Stimulated activated CD4-positive, alpha-beta T cell treated with anti-CD3 and anti-CD28 coated beads, Interleukin-1b, Interleukin-23, amount 100 ng/mL, for 48 hours (primary cell): ENCODE results near the gene LIX1L.
"Not testable (repeated sequence)": the region's sequence is repeated elsewhere in the genome, so short reads cannot be mapped to it uniquely, and the experiment has no call there.

Source experiments
- DNase-seq: peaks from one replicate; pipeline ENCODE4 v3.0.0-alpha.2; 2020

Gene LIX1L

DNA sequence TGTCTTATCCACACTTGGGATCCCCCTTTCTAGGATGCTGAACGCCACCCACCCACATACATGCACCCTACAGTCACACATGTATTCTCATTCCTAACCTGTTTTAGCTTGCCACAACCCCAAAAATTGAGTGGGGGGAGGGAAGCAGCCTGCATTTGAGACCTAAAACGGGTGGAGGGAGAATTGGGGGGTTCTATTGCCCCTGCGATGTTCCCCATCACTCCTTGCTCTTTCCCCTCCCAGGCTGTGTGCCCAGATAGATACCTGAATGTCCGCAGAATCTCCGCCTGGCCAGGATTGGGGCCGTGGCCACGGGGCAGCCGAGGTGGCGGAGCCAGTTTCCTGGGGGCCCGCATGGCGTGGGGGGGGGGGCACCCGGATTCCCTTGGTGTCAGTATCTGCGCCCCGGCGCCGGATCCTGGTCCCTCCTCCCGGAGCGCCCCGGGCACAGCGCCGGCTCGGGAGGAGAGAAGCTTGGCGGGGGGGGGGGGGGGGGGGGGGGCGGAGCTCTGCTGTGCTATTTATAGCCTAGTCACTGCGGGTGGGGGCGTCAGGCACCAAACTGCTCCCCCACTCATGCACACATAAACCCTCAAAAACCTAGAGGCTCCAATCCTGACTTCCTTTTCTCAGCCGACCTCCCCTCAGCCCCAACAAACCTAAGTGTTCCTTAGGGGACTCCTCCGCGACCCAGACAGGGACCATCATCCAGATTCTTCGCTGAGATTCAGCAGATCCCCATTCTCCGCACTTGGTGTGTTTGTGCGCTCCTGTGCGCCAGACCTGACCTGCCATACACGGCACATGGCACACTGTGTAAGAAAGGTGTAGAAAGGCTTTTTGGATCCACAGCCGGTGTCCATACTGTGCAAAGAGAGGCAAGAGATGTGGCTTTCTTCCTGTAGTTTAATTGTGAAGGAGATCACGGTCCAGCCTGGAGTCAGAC lies 4.6 kb upstream of the LIX1L start:
- peak; percentile 33 for DNase-seq

DNA sequence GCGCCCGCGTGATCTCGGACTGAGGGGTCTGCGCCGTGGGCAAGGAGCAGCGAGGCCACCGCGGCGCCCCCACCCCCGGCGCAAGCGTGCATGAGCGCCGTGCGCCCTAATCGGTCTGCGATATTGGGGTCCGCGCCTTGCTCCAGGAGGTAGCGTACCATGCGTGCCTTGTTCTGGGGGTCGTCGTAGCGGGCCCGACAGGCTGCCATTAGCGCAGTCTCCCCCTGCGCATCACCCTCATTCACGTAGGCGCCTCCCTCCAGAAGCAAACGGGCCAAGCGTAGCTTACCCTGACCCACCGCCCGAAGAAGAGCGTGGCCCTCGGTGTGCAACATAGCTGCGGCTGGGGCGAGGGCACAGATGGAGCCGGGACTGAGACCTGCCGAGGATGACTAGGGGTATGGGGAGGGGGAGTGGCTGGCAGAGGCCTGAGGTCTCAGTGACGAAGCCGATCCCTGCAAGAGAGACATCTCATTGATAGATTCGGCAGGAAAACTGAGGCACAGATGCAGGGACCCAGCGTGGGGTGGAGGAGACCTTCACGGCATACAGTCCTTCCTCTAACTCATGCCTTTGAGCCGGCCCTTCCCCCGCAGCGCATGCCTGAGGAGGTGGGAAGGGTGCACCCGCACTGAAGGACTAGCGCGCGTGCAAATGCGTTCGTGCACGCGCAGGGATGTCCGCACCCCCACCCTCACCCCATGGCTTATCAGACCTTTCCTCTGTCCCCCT lies 3.8 kb upstream of the LIX1L start:
- peak; percentile 69 for DNase-seq

DNA sequence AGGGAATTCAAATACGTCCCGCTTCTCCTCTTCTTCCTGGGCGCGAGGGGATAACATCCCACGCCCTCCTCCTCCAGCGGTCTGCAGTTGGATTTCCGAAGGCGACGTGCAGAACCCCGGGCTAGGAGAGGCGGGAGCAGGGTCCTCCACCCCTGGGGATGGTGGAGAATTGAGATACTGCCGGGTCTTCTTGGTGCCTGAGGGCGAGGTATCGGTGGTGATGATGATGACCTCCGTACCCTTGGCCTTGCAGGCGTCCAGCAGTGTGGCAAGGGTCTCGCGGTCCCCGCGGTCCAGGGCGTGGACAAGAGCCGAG lies 3.2 kb upstream of the LIX1L start:
- DNase-seq: no peak

DNA sequence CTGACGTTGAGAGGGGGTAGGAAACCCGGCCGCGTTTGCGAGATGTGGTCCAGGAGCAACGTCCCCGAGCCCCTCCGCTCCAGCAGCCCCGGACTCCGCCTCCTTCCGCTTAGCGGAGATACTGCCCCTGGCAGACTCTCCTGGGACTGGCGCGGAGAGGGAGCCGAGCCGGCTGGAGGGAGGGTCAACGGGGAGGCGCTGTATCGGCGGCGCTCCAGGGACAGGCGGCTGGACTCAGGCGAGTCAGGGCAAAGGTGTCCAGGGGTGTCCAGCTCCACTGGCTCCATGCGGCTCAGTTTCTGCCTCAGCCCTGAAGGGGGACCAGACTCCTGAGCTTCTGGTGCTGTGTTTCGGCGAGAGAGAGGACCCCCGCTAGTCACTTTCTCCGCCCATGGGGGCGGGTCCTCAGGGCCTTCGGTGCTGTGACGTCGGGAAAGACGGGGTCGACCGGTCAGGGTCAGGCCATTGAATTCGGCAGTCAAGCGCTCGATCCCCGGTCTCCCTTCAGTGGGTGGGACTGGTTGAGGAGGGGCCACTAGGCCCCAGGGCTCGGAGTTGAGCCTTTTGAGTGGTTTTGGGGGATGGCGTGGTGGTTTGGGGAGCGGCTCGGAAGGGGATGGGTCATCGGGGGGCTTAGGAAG lies 2.8 kb upstream of the LIX1L start:
- DNase-seq: peak; percentile 36

DNA sequence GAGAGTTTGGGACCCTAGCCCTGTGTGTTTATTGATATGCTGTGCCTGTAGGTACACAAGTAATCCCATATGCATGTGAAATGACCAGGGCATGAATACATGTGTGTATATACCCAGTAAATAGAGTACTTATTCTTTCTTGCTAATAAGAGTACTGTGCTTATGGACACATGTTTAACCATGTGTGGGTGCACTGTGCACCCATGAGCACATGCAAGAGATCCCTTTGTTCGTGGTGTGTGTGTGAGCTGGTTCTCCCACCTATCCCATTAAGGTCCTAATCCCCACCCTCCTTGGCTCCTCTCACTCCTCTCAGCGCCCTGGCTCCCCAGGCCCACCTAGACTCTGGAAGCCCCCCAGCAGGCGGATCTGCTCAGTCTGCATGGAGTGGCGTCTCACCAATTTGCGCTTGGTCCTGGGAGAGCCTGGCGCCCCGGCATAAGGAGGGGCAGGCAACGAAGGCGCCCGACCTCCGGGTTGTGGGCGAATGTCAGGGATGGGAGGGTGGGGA lies 2.2 kb upstream of the LIX1L start:
- DNase-seq: no peak

DNA sequence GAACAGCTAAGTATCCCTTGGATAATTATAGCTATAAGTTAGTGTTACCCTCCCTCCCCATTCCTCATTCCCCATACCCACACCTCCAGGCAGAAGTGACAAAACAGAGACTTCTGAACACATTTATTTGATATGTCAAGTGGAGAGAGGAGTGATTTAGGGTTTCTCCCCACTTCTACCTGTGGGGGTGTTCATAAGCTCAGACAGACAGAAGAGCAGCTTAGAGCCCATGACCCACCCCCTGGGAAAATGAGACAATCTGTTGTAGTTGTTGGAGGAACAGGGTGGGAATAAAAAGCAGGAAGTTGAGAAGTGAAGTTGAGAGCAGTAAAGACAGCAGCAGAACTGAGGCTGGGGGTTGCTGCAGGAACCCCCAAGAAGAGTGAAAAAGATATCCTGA lies 1.5 kb upstream of the LIX1L start:
- no peak for DNase-seq

DNA sequence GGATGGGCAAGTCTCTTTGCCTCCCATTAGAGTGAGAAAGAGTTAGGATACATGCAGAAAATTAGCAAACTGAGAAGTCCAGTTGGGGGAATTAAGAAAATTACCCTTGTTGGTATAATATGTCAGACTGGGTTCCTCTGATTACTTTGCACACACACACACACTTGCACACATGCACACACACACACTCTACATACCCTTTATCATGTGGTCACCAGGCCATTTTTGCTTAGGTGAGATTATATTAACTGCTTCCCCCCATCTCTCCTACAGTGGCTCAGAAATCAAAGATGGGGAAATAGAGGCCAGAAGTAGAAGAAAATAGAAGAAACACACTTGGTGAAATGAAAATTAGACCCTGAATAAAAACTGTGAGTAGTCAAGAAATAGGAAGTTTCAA lies 917 bp upstream of the LIX1L start:
- no peak for DNase-seq

DNA sequence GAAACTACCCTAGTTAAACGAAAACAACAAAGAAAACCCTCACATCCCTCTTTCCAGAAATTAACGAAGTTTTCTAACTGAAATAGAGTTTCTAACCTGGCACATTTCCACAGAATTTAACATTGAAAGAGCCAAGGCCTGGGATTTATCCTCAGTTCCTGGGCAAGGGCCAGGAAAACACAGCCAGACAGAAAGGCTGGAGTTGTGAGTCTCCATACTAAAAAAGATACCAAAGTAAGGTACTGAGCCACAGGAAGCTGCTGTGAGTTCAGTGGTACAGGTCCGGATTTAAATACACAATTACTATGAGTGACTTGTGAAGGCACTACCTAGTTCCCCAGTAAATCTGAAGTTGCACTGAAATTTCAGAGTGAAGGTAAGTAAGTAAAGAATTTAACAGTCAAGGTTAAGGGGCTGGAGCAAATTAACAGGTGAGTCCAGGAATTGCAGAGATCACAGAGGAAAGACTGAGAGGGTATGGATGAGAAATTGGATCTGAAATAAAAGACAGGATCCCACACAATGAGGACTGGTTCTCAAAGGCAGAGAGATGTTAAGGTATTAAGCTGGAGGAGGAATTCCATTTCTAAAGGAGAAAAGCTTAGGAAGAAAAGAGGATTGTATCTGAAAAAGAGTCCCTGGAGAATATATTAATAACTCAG lies 905 bp downstream of the LIX1L start:
- DNase-seq: no peak

DNA sequence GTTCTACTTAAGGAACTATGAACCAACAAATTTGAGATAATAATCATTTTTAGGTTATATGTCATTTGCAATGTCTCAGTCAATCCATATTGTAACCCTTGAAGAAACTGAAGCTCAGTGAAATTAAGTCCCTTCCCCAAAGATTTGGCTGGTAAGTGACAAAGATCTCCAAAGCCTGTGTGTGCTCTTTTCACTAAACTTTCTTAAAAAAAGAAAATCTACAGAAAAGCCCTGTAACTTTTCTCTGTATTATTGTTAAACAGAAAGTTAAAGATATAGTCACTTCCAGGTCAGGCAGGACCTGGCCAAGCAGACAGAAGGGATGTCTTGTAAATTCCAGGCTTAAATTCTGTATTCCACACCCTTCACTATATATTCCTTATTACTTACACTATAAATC lies 1.5 kb downstream of the LIX1L start:
- DNase-seq: no peak

DNA sequence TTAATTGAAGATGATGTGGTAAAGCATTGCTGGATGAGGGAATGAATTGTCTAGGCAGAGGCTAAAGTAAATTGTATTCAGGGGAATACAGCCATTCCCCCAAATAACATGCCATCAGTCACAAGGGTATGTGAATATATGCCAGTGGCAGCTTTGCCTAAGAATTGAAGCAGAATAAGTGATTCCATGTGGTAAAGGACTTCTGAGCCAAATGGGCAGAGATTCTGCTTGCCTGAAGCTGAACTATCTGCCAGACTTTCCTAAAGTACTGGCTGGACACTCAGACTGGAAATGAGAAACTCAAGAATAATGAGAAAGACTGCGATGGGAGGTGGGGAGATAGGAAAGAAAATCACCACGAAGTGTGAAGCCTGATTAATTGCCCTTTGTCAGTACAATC lies 2.4 kb downstream of the LIX1L start:
- no peak for DNase-seq

DNA sequence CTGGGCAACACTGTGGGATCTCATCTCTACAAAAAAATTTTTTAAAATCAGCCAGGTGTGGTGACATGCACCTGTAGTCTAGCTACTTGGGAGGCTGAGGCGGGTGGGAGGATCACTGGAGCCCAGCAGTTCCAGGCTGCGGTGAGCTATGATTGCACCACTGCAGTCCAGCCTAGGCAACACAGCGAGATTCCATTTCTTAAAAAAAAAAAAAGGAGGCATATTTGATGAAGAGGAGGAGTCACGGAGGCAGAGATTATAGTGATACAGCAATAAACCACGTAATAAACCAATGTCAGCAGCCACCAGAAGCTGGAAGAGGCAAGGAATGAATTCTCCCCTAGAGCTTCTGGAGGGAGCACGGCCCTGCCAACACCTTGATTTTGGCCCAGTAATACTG lies 4.0 kb downstream of the LIX1L start:
- no peak for DNase-seq

DNA sequence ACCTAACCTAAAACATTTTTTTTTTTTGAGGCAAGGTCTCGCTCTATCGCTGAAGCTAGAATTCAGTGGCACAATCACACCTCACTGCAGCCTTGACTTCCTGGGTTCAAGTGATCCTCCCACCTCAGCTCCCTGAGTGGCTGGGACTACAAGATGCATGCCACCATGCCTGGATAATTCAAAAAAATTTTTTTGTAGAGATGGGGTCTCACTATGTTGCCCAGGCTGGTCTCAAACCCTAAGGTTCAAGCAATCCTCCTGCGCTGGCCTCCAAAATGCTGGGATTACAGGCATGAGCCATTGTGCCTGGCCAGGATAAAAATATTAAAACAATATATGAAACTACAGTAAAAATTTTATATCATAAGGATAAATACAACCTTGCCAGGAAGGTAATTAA lies 4.9 kb downstream of the LIX1L start:
- no peak for DNase-seq

DNA sequence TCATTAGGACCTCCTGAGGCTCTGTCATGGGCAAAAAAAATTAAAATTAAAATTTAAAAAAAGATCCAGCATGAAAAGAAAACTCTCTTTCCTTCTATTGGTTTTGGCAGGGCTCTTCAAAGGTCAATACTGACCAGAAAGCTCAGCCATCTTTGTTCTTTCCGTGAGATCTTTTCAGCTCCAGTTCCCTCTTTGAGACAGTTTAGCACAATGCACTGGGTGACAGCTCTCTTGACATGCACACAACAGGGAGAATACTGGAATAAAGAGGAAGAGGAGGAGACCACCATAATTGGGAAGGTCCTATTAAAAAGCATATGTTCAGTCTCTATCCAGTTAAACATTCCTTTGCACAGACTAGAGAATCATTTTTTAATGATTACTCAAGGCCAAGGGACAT lies 6.3 kb downstream of the LIX1L start:
- DNase-seq: no peak

DNA sequence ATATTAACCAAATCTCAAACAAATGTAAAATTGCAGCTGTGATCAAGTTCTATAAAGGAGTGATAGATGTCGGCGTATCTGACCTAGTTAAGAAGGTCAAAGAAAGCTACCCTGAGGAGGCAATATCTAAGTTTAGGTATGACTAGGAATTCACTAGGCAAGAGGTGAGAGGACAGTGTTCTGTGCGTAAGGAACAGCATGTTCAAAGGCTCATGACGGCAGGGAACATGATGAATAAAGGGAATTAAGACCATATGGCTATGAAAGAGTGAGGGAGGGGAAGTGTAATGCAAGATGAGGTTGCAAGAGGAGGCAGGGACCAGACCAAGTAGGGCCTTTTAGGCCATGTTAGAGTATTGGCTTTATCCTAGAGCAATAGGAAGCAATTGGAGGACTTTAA lies 8.6 kb downstream of the LIX1L start:
- no peak for DNase-seq

DNA sequence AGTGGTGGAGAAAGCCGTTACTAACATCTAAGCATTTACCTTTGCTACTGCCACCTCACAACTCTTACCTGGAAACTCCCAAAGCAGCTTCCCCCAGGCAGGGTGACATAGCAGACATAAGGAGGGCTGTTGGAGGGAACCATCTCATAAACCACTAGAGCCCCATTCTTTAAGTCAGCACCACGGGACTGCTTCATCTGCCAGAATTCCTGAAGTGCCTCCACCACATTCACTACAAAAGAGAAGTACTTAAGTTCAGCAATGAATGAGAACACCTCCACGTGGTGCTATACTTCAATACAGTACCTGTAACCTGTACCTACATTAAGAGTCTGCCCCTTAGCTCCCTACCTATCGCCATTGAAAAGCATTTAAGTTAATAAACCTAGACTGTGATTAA lies 10.3 kb downstream of the LIX1L start:
- no peak for DNase-seq

DNA sequence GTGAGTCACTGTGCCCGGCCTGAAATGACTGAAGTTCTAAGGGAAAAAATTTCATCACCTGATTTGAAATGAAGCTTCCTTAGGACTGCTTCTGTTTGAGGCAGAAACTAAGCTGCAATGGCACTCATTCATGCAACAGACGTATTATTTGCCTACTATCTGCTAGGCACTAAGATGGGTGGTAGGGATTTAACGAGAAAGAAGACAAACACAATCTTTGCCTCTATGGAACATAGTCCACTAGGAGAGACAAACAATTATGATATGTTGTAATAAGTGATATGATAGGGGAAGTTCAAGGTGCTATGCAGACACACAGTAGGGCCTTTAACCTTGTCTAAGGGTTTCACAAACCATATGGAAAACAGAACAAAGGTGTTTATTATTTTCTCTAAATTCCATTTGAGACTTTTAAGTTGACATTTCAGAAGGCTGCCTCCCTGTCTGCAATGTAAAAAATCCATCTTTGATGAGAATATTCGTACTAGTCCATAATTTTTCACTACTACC lies 11.3 kb downstream of the LIX1L start:
- no peak for DNase-seq

DNA sequence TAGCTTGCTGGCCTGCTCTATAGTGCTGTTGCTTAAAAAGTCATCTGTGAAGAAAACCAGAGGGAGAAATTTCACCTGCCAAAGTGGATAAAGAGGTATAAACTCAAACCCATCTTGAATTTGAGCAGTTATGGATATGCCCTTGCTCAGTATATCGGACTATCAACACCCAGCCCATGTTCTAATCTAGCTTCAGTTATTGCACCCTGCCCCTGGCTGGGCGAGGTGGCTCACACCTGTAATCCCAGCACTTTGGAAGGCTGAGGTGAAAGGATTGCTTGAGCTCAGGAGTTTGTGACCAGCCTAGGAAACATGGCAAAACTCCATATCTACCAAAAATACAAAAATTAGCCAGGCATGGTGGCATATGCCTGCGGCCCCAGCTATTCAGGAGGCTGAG lies 13.3 kb downstream of the LIX1L start:
- DNase-seq: no peak

DNA sequence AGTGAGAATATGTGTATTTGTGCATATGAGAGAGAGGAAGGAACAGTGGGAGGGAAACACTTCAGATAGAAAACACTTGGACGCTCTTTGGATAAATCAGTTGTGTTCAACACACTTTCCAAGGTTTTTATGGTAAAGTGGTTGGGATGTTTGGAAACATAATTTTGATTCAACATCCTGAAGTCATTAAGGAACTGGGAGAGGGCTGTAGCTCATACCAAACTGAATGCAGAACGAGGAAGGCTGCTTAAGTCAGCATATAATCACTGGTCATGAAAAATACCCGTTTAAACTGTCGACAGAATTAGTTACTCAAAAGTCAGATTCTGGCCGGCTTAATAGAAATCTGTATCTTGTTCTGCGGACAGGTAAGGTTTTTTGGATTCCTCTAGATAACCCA lies 14.9 kb downstream of the LIX1L start:
- no peak for DNase-seq

DNA sequence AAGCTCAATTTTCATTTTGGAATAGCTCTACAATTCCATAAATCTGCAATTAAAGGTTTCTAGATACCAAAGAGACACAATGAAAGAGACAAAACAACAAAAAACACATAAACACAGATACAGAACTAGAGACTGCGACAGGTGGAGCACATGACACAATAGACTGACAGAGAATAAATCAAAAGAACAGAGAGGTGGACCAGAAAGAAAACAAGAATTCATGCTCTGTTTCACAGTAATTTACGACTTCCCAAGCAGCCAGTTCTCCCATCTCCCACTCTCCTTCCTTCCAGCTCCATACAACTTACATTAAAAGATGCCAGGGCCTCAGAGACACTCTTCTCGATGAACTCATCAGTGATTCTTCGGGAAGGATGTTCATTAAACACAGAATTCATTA lies 15.4 kb downstream of the LIX1L start:
- no peak for DNase-seq

DNA sequence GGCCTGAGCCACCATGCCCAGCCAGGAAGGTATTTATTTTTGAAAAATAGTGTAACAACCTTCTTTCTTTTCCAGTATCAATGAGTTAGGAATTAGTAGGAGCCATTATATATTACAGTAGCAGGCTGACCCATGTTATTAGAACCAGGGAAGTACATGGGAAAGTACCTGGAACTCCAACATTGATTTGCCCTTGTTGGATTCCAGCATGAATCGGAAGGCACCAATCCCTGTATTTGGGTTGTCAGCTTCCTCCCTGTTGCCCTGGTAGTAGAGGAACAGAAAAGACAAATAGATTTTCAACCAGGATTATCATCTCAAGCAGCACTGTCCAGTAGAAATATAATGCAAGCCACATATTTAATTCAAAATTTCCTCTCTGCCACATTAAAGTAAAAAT lies 20.4 kb downstream of the LIX1L start:
- no peak for DNase-seq

DNA sequence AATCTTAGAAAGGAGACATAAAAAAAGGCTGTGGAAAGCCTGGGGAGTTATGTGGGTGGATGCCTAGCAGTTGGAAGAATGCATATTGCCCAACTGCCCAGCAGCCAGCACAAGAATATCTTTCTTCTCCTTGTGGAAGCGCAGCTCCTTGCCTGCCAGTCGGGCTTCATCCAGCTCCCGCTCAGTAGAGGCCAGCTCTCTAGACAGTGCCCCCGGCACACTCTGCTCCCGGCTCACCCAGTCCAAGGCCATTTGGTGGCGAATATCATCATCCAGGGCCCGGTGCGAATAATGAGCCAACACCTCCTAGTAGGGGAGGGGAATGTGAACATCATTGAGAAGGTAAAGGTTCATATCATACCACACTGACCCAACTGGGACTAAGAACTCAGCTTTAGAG lies 21.6 kb downstream of the LIX1L start:
- DNase-seq: no peak

DNA sequence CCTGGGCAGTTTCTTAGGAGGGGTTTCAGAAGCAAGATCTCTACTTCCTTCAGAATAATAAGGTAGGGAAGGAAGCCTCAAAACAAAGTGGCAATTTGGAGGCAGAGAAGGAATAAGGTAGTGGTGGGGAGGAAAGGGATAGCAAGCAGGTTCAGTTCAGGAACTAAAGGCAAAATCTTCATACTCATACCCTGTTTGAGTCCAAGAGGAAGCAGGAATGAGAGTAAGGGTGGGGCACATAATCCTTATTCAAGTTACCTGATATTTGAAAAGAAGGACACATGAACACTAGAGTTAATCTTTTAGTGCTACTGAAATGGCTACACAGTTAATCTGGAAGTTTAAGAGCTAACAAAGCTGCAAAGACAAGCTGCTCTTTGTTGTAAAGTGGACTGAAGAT lies 22.1 kb downstream of the LIX1L start:
- no peak for DNase-seq

DNA sequence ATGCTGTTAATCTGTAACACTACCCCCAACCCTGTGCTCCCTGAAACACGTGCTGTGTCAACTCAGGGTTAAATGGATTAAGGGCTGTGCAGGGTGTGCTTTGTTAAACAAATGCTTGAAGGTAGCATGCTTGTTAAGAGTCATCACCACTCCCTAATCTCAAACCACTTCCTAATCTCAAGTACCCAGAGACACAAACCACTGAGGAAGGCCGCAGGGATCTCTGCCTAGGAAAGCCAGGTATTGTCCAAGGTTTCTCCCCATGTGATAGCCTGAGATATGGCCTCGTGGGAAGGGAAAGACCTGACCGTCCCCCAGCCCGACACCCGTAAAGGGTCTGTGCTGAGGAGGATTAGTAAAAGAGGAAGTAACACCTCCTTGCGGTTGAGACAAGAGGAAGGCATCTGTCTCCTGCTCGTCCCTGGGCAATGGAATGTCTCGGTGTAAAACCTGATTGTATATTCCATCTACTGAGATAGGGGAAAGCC lies 25.3 kb downstream of the LIX1L start:
- not testable (repeated sequence) for DNase-seq
